Muscle of leg (tissue), 11 donors: ENCODE data around the gene BEX4. TPM values are rescaled to one million over a fixed set of nuclear protein-coding genes. Genes with fewer than 3 reads are reported as not detected.
"Not testable (repeated sequence)": the region's sequence is repeated elsewhere in the genome, so short reads cannot be mapped to it uniquely, and the experiment has no call there.

ENCODE experiments used
- DNase-seq: peaks from one replicate; pipeline ENCODE4 v3.0.0; 2013
- H3K27ac ChIP-seq: one replicate; pipeline ENCODE4 v1.5.1; 2013; ENCODE audit warnings: mild to moderate bottlenecking, low read length, control low read depth
- H3K27me3 ChIP-seq: one replicate; pipeline ENCODE4 v1.6.1; 2013; ENCODE audit warnings: low read length; ENCODE audit not compliant: control insufficient read depth, insufficient read depth
- H3K36me3 ChIP-seq: one replicate; pipeline ENCODE4 v1.6.1; 2013; ENCODE audit warnings: low read length; ENCODE audit not compliant: control insufficient read depth, insufficient read depth
- H3K4me1 ChIP-seq: one replicate; pipeline ENCODE4 v1.6.1; 2013; ENCODE audit warnings: low read length; ENCODE audit not compliant: control insufficient read depth, insufficient read depth
- H3K4me3 ChIP-seq: one replicate; pipeline ENCODE4 v1.5.1; 2013; ENCODE audit warnings: low read length, control low read depth
- H3K9me3 ChIP-seq: replicated peaks from 2 replicates; pipeline ENCODE4 v1.6.1; 2013; ENCODE audit warnings: low read depth, low read length; ENCODE audit not compliant: control insufficient read depth
- WGBS: methylation state at CpG from one replicate; pipeline ENCODE4 v1.1.5; 2013; ENCODE audit warnings: missing lambda C conversion rate; ENCODE audit not compliant: insufficient coverage; 5-methylcytosine and 5-hydroxymethylcytosine counted together
- polyA plus RNA-seq, 8 donors: library from polyadenylated mRNA; unstranded; fragments of 120-200 nt; gene quantifications; one replicate each; pipeline versions ENCODE4 v1.2.1 to v1.2.3, GENCODE V29; 2013; ENCODE audit warnings: inconsistent platforms in 1 of 8, low replicate concordance in 1 of 8; ENCODE audit not compliant: insufficient read length in 8 of 8, insufficient read depth in 1 of 8
- total RNA-seq: library from RNA; stranded (reverse); fragments of 120-200 nt; gene quantifications from one replicate; pipeline ENCODE4 v1.2.4, GENCODE V29; 2013

Gene BEX4
- total and polyA plus RNA-seq, 9 donors, result 26.5 to 56.0 (median 41.6) TPM

GRCh38 chrX:103233263-103233662 is 18.4 kb downstream of the BEX4 start:
- DNase-seq, result no peak
- H3K27ac ChIP-seq, result no peak overlapping the region
- 67% methylated on average over 2 of the region's 2 CpGs for WGBS
- H3K9me3 ChIP-seq, result no peaks in the 10 kb centered on the region
- H3K4me1 ChIP-seq, result no peaks in the 10 kb centered on the region
- peaks cover 4% of the 10 kb centered on the region for H3K27me3 ChIP-seq
- H3K4me3 ChIP-seq, result no peak overlapping the region
- no peaks in the 10 kb centered on the region for H3K36me3 ChIP-seq

- no peak for DNase-seq
- no peak overlapping the region for H3K4me3 ChIP-seq
- no peaks in the 10 kb centered on the region for H3K36me3 ChIP-seq
- no peaks in the 10 kb centered on the region for H3K4me1 ChIP-seq
- H3K9me3 ChIP-seq, result no peaks in the 10 kb centered on the region
- WGBS, result no CpG with 5 or more reads among the region's 1 CpG
- H3K27ac ChIP-seq, result no peak overlapping the region
- peaks cover 4% of the 10 kb centered on the region for H3K27me3 ChIP-seq
Observed at GRCh38 chrX:103234869-103235268, 20.0 kb downstream of the BEX4 start.

DNA sequence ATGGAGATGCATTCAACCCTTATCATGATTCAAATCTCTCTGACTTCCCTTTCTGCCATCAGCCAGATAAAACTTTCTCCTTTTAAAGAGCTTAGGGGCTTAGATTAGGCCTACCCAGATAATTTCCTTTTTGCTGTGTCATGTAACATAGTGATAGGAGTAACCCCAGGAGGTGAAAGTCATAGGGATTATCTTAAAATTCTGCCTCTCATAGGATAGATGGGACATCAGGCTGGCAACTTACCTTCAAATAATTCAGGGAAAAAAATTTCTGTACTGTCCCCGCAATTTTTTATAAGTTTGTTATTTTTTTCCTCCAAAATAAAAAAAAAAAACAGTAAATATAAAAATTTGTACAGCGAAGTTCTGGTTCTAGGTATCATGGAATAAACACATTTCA is 20.7 kb downstream of the BEX4 start:
- WGBS, result no CpG with 5 or more reads among the region's 2 CpGs
- H3K27ac ChIP-seq, H3K4me1 ChIP-seq, H3K27me3 ChIP-seq, H3K4me3 ChIP-seq, H3K9me3 ChIP-seq, DNase-seq, H3K36me3 ChIP-seq: not testable (repeated sequence)

- no peak overlapping the region for H3K27ac ChIP-seq
- H3K36me3 ChIP-seq, result no peaks in the 10 kb centered on the region
- no peaks in the 10 kb centered on the region for H3K9me3 ChIP-seq
- no CpG with 5 or more reads among the region's 1 CpG for WGBS
- peaks cover 4% of the 10 kb centered on the region for H3K27me3 ChIP-seq
- H3K4me3 ChIP-seq, result no peak overlapping the region
- H3K4me1 ChIP-seq, result no peaks in the 10 kb centered on the region
- DNase-seq, result no peak
Observed at GRCh38 chrX:103236296-103236695, 21.4 kb downstream of the BEX4 start.

- Histone ChIP-seq H3K27ac (no peak overlapping the region), H3K4me3 (no peak overlapping the region), H3K27me3 (peaks cover 15% of the 10 kb centered on the region), H3K9me3 (no peaks in the 10 kb centered on the region), H3K36me3 (no peaks in the 10 kb centered on the region), H3K4me1 (no peaks in the 10 kb centered on the region)
- no peak for DNase-seq
Observed at GRCh38 chrX:103240155-103240554, 25.2 kb downstream of the BEX4 start.

DNA sequence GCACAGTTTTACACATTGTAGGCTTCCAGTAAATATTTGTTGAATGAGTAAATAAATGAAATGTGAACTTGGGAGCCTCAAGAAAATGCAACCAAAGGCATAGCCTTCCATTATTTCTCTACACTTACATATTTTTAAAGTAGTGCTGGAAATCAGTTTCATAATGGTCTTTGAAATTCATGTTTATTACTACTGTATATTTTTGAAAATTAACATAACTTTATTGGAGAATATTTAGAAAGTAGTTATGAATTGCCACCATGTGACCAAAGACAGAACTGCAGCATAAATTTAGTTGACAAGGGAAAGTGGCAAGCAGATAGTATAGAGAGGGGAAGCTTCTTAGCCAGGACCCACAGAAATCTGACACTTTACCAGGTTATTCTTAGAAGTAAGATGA is 33.6 kb downstream of the BEX4 start:
- peak; percentile 41 for DNase-seq
- peaks cover 4% of the 10 kb centered on the region for H3K36me3 ChIP-seq
- peaks cover 1% of the 10 kb centered on the region for H3K4me1 ChIP-seq
- H3K9me3 ChIP-seq, result no peaks in the 10 kb centered on the region
- H3K4me3 ChIP-seq, result no peak overlapping the region
- peaks cover 12% of the 10 kb centered on the region for H3K27me3 ChIP-seq
- no peak overlapping the region for H3K27ac ChIP-seq

DNA sequence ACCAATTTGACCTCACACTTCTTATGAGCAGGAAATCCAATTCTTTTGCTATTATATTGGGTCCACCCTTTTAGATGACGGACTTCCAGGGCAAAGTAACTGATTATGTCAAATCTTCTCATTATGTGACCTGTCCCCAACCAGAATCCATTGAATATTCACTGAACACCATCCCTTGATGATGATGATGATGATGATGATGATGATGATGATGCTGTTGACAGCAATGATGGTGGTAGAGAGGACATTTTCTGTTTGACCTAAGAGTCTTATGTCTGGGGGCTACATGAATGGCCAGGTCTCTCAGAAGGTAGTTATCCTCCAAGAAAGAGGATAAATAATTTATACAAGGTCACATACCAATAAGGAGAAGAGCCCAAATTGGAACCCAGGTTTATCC is 34.9 kb downstream of the BEX4 start:
- no peak for DNase-seq
- WGBS, result no CpG with 5 or more reads among the region's 1 CpG
- H3K27ac ChIP-seq, result no peak overlapping the region
- no peaks in the 10 kb centered on the region for H3K9me3 ChIP-seq
- H3K36me3 ChIP-seq, result peaks cover 4% of the 10 kb centered on the region
- H3K4me1 ChIP-seq, result peaks cover 4% of the 10 kb centered on the region
- peaks cover 19% of the 10 kb centered on the region for H3K27me3 ChIP-seq
- no peak overlapping the region for H3K4me3 ChIP-seq

- DNase-seq, result no peak
- Histone ChIP-seq H3K4me1 (peaks cover 6% of the 10 kb centered on the region), H3K27me3 (peaks cover 22% of the 10 kb centered on the region), H3K36me3 (peaks cover 4% of the 10 kb centered on the region), H3K27ac (no peak overlapping the region), H3K4me3 (no peak overlapping the region), H3K9me3 (no peaks in the 10 kb centered on the region)
- WGBS, result 56% methylated on average over 3 of the region's 5 CpGs
Observed at GRCh38 chrX:103250977-103251376, 36.1 kb downstream of the BEX4 start.

DNA sequence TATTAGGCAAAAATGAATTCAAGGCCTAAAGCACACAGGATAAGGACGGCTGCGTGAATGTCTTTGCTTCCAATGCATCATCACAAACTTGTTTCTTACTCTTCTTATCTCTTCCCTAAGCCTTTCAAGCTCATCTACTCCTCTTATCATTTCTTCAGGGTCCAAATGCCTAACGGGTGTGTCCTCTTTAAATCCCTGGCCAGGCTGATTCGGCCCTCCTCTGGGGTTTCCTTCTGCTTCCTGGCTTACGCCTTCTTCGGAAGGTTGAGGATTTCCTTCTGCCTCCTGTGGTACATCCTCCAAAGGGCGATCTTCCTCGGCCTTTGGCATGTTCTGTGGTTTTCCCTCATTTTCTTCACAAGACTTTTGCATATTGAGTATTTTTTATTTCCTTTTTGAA is 38.7 kb downstream of the BEX4 start:
- DNase-seq, result peak; percentile 21
- H3K4me3 ChIP-seq, result peak overlapping the region; percentile 85
- H3K4me1 ChIP-seq, result peaks cover 6% of the 10 kb centered on the region
- WGBS, result 47% methylated on average over 4 of the region's 8 CpGs
- H3K27ac ChIP-seq, result peak overlapping the region; percentile 97
- H3K27me3 ChIP-seq, result peaks cover 24% of the 10 kb centered on the region
- no peaks in the 10 kb centered on the region for H3K9me3 ChIP-seq
- H3K36me3 ChIP-seq, result peaks cover 4% of the 10 kb centered on the region

DNA sequence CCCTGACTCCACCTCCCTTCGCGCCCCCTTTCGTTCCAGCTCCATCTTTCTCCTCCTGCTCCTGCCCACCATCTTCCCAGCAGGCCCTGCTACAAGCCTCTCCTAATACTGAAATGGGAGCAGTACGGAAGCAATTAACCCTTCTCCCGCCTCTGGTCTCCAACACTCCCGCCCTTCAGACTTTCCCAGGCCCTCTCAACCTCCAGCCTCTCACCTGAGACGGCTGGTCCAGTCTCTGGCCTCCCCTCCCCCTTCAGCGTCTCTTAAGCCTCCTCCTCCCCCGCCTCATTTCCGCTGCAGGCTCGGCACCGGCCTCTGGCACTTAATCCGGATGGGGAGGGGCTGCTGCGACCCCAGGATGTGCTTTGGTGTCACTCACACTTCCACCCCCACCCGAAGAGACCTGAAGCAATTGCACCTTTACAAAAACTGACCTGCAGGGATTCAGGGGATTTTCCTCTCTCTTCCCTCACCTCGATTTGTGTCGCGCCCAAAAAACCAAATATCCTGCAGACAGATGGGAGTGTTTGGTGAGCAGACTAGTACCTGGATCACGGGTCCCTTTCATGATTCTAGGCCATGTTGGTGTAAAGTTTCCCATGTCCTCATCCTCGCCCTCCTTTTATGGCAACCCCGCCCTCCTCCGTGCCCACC is 39.4 kb downstream of the BEX4 start:
- peaks cover 4% of the 10 kb centered on the region for H3K36me3 ChIP-seq
- peaks cover 6% of the 10 kb centered on the region for H3K4me1 ChIP-seq
- H3K4me3 ChIP-seq, result peak overlapping the region; percentile 85
- no peaks in the 10 kb centered on the region for H3K9me3 ChIP-seq
- 17% methylated on average over 15 of the region's 22 CpGs for WGBS
- DNase-seq, result peak; percentile 79
- H3K27me3 ChIP-seq, result peaks cover 25% of the 10 kb centered on the region
- H3K27ac ChIP-seq, result peak overlapping the region; percentile 97

GRCh38 chrX:103254921-103255493 is 40.1 kb downstream of the BEX4 start, which contains the start of gene TCEAL8:
Gene TCEAL8 (minus strand): TSS chrX:103255155. CDS start chrX:103253979, 1,176 bp downstream.
- DNase-seq, result peak; percentile 96
- Histone ChIP-seq H3K4me1 (peaks cover 6% of the 10 kb centered on the region), H3K36me3 (peaks cover 4% of the 10 kb centered on the region), H3K4me3 (peak within 1 kb of the TSS; percentile 85), H3K9me3 (no peaks in the 10 kb centered on the region), H3K27ac (peak within 1 kb of the TSS; percentile 97), H3K27me3 (peaks cover 25% of the 10 kb centered on the region)
- WGBS, result 21% methylated on average over 10 of the region's 22 CpGs
